ENCODE measurements around the gene RBM38. TPM values are rescaled to one million over a fixed set of nuclear protein-coding genes. Genes with fewer than 3 reads are reported as not detected.
A peak's percentile ranks its signal among the peaks of the same experiment; 100 is the strongest.

Gene RBM38
- total and polyA plus RNA-seq, 10 of the 15 experiments (the other 5 are each of a cell fraction or from before 2014, with no cell fraction given): 0.32 to 118 (median 25.2) TPM

DNA sequence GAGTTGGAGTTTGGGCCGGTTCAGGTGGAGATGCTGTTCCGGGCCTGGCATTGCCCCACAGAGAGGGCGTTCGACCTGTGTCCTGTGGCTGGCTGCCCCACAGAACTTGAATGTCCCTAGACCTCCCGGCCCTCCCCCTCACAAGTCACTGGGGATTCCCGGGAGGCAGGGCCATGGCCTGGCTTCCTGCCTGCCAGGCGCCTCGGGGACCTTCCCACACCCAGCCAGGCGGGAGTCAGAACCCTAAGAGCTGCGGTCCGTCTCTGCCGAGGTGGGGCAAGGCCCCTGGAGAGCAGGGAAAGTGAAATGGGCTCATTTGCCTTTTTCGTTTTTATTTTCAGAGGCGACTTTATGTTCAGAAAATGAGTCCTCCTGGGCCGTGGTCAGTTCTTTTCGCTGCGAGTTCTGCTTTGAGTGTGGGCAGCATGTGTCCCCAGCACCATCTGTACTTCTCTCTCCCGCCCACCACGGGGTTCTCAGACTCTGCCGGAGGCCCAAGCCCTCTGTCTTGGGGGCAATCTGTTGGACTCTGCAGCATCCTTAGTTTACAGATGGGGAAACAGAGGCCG lies 8.5 kb downstream of the RBM38 start (continued):
- TF ChIP-seq ESRRA (IDR thresholded peaks at IDR 0.05; ENCODE audit: low read length) (no peak), TARDBP (IDR thresholded peaks at IDR 0.05; ENCODE audit: borderline replicate concordance) (no peak), ZNF24 (IDR thresholded peaks at IDR 0.05) (no peak), HDGF (IDR thresholded peaks at IDR 0.05) (no peak), MEF2A (IDR thresholded peaks at IDR 0.05; ENCODE audit: insufficient read depth, low read depth, low read length) (0 out of 2 replicates have a peak, but pooled peaks have one; percentile 39), MYC (IDR thresholded peaks at IDR 0.05; ENCODE audit: insufficient read depth, insufficient read length, insufficient replicate concordance, low read length, severe bottlenecking) (no peak), EED (IDR thresholded peaks at IDR 0.05; ENCODE audit: low read depth) (peak; percentile 95), ZNF622 (IDR thresholded peaks at IDR 0.05) (no peak), NFXL1 (IDR thresholded peaks at IDR 0.05; ENCODE audit: borderline replicate concordance) (no peak)
- TF ChIP-seq, protein P1, sequence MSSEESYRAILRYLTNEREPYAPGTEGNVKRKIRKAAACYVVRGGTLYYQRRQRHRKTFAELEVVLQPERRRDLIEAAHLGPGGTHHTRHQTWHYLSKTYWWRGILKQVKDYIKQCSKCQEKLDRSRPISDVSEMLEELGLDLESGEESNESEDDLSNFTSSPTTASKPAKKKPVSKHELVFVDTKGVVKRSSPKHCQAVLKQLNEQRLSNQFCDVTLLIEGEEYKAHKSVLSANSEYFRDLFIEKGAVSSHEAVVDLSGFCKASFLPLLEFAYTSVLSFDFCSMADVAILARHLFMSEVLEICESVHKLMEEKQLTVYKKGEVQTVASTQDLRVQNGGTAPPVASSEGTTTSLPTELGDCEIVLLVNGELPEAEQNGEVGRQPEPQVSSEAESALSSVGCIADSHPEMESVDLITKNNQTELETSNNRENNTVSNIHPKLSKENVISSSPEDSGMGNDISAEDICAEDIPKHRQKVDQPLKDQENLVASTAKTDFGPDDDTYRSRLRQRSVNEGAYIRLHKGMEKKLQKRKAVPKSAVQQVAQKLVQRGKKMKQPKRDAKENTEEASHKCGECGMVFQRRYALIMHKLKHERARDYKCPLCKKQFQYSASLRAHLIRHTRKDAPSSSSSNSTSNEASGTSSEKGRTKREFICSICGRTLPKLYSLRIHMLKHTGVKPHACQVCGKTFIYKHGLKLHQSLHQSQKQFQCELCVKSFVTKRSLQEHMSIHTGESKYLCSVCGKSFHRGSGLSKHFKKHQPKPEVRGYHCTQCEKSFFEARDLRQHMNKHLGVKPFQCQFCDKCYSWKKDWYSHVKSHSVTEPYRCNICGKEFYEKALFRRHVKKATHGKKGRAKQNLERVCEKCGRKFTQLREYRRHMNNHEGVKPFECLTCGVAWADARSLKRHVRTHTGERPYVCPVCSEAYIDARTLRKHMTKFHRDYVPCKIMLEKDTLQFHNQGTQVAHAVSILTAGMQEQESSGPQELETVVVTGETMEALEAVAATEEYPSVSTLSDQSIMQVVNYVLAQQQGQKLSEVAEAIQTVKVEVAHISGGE (CRISPR knock-in tag; IDR thresholded peaks at IDR 0.05): no peak
- TF ChIP-seq, protein P2, sequence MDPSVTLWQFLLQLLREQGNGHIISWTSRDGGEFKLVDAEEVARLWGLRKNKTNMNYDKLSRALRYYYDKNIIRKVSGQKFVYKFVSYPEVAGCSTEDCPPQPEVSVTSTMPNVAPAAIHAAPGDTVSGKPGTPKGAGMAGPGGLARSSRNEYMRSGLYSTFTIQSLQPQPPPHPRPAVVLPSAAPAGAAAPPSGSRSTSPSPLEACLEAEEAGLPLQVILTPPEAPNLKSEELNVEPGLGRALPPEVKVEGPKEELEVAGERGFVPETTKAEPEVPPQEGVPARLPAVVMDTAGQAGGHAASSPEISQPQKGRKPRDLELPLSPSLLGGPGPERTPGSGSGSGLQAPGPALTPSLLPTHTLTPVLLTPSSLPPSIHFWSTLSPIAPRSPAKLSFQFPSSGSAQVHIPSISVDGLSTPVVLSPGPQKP (IDR thresholded peaks at IDR 0.05; ENCODE audit: low read depth, low read length): no peak
- TF ChIP-seq, protein P3, sequence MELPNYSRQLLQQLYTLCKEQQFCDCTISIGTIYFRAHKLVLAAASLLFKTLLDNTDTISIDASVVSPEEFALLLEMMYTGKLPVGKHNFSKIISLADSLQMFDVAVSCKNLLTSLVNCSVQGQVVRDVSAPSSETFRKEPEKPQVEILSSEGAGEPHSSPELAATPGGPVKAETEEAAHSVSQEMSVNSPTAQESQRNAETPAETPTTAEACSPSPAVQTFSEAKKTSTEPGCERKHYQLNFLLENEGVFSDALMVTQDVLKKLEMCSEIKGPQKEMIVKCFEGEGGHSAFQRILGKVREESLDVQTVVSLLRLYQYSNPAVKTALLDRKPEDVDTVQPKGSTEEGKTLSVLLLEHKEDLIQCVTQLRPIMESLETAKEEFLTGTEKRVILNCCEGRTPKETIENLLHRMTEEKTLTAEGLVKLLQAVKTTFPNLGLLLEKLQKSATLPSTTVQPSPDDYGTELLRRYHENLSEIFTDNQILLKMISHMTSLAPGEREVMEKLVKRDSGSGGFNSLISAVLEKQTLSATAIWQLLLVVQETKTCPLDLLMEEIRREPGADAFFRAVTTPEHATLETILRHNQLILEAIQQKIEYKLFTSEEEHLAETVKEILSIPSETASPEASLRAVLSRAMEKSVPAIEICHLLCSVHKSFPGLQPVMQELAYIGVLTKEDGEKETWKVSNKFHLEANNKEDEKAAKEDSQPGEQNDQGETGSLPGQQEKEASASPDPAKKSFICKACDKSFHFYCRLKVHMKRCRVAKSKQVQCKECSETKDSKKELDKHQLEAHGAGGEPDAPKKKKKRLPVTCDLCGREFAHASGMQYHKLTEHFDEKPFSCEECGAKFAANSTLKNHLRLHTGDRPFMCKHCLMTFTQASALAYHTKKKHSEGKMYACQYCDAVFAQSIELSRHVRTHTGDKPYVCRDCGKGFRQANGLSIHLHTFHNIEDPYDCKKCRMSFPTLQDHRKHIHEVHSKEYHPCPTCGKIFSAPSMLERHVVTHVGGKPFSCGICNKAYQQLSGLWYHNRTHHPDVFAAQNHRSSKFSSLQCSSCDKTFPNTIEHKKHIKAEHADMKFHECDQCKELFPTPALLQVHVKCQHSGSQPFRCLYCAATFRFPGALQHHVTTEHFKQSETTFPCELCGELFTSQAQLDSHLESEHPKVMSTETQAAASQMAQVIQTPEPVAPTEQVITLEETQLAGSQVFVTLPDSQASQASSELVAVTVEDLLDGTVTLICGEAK (IDR thresholded peaks at IDR 0.05; ENCODE audit: borderline replicate concordance): no peak
- TF ChIP-seq, protein P4, sequence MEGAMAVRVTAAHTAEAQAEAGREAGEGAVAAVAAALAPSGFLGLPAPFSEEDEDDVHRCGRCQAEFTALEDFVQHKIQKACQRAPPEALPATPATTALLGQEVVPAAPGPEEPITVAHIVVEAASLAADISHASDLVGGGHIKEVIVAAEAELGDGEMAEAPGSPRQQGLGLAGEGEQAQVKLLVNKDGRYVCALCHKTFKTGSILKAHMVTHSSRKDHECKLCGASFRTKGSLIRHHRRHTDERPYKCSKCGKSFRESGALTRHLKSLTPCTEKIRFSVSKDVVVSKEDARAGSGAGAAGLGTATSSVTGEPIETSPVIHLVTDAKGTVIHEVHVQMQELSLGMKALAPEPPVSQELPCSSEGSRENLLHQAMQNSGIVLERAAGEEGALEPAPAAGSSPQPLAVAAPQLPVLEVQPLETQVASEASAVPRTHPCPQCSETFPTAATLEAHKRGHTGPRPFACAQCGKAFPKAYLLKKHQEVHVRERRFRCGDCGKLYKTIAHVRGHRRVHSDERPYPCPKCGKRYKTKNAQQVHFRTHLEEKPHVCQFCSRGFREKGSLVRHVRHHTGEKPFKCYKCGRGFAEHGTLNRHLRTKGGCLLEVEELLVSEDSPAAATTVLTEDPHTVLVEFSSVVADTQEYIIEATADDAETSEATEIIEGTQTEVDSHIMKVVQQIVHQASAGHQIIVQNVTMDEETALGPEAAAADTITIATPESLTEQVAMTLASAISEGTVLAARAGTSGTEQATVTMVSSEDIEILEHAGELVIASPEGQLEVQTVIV (IDR thresholded peaks at IDR 0.05; ENCODE audit: borderline replicate concordance, partially characterized antibody): no peak
- TF ChIP-seq, protein P5, sequence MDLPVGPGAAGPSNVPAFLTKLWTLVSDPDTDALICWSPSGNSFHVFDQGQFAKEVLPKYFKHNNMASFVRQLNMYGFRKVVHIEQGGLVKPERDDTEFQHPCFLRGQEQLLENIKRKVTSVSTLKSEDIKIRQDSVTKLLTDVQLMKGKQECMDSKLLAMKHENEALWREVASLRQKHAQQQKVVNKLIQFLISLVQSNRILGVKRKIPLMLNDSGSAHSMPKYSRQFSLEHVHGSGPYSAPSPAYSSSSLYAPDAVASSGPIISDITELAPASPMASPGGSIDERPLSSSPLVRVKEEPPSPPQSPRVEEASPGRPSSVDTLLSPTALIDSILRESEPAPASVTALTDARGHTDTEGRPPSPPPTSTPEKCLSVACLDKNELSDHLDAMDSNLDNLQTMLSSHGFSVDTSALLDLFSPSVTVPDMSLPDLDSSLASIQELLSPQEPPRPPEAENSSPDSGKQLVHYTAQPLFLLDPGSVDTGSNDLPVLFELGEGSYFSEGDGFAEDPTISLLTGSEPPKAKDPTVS (IDR thresholded peaks at IDR 0.05; ENCODE audit: low read depth, low read length): no peak

All from GM12878 (cell line).